ENCODE measurements around the gene TTC23.

TTC23 gene

DNA sequence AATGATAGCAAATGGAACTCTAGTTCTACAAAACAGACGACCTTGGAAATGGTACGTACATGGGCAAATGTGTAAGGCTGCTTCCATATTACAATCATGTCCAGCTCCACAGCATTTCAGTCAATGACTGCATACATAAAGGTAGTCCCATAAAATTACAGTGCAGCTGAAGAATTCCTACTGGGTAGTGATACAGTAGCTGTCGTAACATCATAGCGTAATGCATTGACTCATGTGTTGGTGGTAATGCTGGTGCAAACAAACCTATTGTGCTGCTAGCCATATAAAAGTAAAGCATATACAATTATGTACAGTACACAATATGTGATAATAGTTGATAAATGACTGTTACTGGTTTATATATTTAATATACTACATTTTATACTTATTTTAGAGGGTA, 18.5 kb downstream of the TTC23 start:
- no peaks in the 10 kb centered on the region for H4K20me1 ChIP-seq (ENCODE audit: insufficient read depth, low read length)
- no peak for DNase-seq
- H3K4me3 ChIP-seq (ENCODE audit: low read length): no peak overlapping the region
- H3K36me3 ChIP-seq (replicated peaks; ENCODE audit: insufficient read depth, low read length): no peaks in the 10 kb centered on the region
- no peaks in the 10 kb centered on the region for H3F3A ChIP-seq (ENCODE audit: insufficient read depth, low read length)
- H3K9ac ChIP-seq (ENCODE audit: low read length): no peak overlapping the region
- no peak overlapping the region for H2AFZ ChIP-seq (ENCODE audit: low read length)
- no peak overlapping the region for H3K4me2 ChIP-seq (ENCODE audit: low read depth, low read length)
- no peak for TF ChIP-seq EZH2 (optimal IDR thresholded peaks at IDR 0.05; ENCODE audit: low read depth, low read length)
- TF ChIP-seq, protein P1, sequence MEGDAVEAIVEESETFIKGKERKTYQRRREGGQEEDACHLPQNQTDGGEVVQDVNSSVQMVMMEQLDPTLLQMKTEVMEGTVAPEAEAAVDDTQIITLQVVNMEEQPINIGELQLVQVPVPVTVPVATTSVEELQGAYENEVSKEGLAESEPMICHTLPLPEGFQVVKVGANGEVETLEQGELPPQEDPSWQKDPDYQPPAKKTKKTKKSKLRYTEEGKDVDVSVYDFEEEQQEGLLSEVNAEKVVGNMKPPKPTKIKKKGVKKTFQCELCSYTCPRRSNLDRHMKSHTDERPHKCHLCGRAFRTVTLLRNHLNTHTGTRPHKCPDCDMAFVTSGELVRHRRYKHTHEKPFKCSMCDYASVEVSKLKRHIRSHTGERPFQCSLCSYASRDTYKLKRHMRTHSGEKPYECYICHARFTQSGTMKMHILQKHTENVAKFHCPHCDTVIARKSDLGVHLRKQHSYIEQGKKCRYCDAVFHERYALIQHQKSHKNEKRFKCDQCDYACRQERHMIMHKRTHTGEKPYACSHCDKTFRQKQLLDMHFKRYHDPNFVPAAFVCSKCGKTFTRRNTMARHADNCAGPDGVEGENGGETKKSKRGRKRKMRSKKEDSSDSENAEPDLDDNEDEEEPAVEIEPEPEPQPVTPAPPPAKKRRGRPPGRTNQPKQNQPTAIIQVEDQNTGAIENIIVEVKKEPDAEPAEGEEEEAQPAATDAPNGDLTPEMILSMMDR (IDR thresholded peaks at IDR 0.05; ENCODE audit: low read length): no peak
- no peak for TF ChIP-seq EZH2phosphoT487 (IDR thresholded peaks at IDR 0.05; ENCODE audit: low read length)
- no peaks in the 10 kb centered on the region for H3K9me2 ChIP-seq (replicated peaks; ENCODE audit: insufficient read depth, low read length)
- no peaks in the 10 kb centered on the region for H3K9me3 ChIP-seq (replicated peaks; ENCODE audit: insufficient read depth, low read length)
- no peaks in the 10 kb centered on the region for H3K79me2 ChIP-seq (ENCODE audit: low read length)
- H3K4me1 ChIP-seq (ENCODE audit: low read length): peaks cover 4% of the 10 kb centered on the region
- H3K27ac ChIP-seq (ENCODE audit: low read length): no peak overlapping the region
- H3K27me3 ChIP-seq (replicated peaks; ENCODE audit: insufficient read depth, low read length): no peaks in the 10 kb centered on the region

DNA sequence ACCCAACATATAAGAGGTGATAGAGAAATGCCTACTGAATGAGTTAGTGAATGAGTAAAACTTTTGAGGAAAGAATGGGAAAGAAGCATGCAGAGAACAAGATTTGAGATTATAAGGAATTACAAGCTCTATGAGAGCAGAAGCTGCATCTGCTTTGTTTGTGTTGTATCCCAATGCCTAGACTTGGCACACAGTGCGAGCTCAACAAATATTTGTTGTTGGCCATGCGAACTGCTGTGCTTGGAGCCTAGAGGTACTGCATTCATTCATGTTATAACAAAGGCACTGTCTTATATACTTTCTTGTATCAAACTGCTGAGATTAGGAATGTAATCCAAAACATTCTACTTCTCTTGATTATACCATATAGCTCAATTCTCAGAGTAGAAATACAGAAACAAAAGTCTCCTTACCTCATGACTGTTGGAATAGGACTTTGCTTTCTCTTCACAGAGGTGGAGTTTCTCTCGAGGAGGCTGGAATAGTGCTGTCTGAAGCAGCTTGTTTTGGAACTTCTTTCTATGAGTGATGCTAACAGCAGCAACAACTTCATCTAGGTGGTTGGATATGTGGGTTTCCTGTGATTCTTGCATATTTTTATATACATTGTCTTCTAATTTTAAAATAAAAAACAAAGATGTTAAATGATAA, 21.1 kb downstream of the TTC23 start:
- no peak overlapping the region for H3K4me2 ChIP-seq (ENCODE audit: low read depth, low read length)
- no peaks in the 10 kb centered on the region for H3K9me2 ChIP-seq (replicated peaks; ENCODE audit: insufficient read depth, low read length)
- H3K4me1 ChIP-seq (ENCODE audit: low read length): no peaks in the 10 kb centered on the region
- H3K9me3 ChIP-seq (replicated peaks; ENCODE audit: insufficient read depth, low read length): no peaks in the 10 kb centered on the region
- H4K20me1 ChIP-seq (ENCODE audit: insufficient read depth, low read length): no peaks in the 10 kb centered on the region
- no peak for DNase-seq
- no peak for TF ChIP-seq EZH2phosphoT487 (IDR thresholded peaks at IDR 0.05; ENCODE audit: low read length)
- TF ChIP-seq, protein P1 (IDR thresholded peaks at IDR 0.05; ENCODE audit: low read length): no peak
- no peak for TF ChIP-seq EZH2 (optimal IDR thresholded peaks at IDR 0.05; ENCODE audit: low read depth, low read length)
- H3K36me3 ChIP-seq (replicated peaks; ENCODE audit: insufficient read depth, low read length): no peaks in the 10 kb centered on the region
- no peak overlapping the region for H3K4me3 ChIP-seq (ENCODE audit: low read length)
- no peak overlapping the region for H3K9ac ChIP-seq (ENCODE audit: low read length)
- no peak overlapping the region for H3K27ac ChIP-seq (ENCODE audit: low read length)
- H2AFZ ChIP-seq (ENCODE audit: low read length): no peak overlapping the region
- H3K79me2 ChIP-seq (ENCODE audit: low read length): no peaks in the 10 kb centered on the region
- H3F3A ChIP-seq (ENCODE audit: insufficient read depth, low read length): no peaks in the 10 kb centered on the region
- no peaks in the 10 kb centered on the region for H3K27me3 ChIP-seq (replicated peaks; ENCODE audit: insufficient read depth, low read length)

DNA sequence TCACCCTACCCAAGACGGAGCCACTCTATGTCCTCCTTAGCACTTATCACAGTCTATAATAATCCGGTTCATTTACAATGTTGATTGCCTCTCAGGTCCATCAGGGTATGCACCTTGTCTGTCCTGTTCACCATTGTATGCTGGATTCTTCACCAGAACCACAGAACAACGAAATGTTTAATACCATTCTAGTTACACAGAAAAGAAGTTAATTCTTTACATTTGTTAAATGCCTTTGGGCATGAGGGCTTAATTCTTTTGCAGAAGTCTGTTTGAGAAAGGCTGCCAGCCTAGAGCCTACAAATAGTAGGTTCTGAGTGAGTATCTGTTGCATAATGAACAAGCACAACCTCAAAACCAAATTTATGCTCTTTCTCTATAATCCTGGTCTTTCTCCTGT, 22.6 kb downstream of the TTC23 start:
- H2AFZ ChIP-seq (ENCODE audit: low read length): no peak overlapping the region
- no peak overlapping the region for H3K27ac ChIP-seq (ENCODE audit: low read length)
- TF ChIP-seq, protein P1 (IDR thresholded peaks at IDR 0.05; ENCODE audit: low read length): no peak
- TF ChIP-seq EZH2 (optimal IDR thresholded peaks at IDR 0.05; ENCODE audit: low read depth, low read length) (no peak), EZH2phosphoT487 (IDR thresholded peaks at IDR 0.05; ENCODE audit: low read length) (no peak)
- H3K27me3 ChIP-seq (replicated peaks; ENCODE audit: insufficient read depth, low read length): no peaks in the 10 kb centered on the region
- DNase-seq: no peak
- H3K4me1 ChIP-seq (ENCODE audit: low read length): no peaks in the 10 kb centered on the region
- H3K9me2 ChIP-seq (replicated peaks; ENCODE audit: insufficient read depth, low read length): no peaks in the 10 kb centered on the region
- H3K4me2 ChIP-seq (ENCODE audit: low read depth, low read length): no peak overlapping the region
- H3K36me3 ChIP-seq (replicated peaks; ENCODE audit: insufficient read depth, low read length): no peaks in the 10 kb centered on the region
- H3K9me3 ChIP-seq (replicated peaks; ENCODE audit: insufficient read depth, low read length): no peaks in the 10 kb centered on the region
- no peaks in the 10 kb centered on the region for H3K79me2 ChIP-seq (ENCODE audit: low read length)
- no peaks in the 10 kb centered on the region for H4K20me1 ChIP-seq (ENCODE audit: insufficient read depth, low read length)
- H3K9ac ChIP-seq (ENCODE audit: low read length): no peak overlapping the region
- H3K4me3 ChIP-seq (ENCODE audit: low read length): no peak overlapping the region
- H3F3A ChIP-seq (ENCODE audit: insufficient read depth, low read length): no peaks in the 10 kb centered on the region

All from MM.1S (cell line).